ENCODE measurements around the gene FZD10.

The FZD10 gene

DNA sequence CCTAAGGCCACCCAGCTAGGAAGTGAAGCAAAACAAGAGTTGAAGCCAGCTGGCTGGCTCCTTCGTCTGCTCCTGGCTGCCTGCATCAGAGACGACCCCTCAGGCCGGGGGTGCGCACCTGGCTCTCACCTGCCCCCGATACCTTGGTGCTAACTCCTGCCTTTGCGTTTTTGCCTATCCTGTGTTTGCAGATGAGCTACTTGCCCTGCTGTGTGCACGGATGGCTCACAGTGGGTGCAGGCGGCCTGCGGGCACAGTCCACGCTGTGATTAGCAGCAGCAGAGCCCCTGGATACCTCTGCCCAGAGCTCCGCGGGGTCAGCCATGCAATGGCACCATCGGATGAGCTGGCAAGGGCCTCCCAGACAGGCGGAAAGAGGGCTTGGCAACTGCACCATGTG, 31.2 kb upstream of the FZD10 start:
- in situ Hi-C loops (cut with MboI; ENCODE audit: low sequenced_read_pairs) = no loop called here

DNA sequence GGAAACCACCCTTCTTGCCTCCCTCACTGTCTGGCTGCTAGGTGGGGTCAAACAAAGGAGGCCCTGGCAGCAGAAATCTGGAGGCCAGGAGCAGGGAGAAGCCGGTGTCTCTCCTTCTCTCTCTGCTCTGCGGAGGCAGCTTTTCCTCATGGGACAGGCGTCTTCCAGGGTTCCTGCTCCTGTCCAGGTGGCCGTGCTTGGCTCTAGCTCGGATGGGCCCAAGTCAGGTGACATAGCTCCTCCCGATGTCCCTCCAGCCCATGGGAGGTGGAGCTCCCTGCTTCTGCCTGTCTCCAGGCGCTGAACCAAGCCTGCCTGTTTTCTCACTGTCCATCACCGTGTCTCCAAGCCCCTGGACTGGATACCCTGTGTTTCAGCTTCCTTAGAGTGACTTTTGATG, 30.5 kb upstream of the FZD10 start:
- in situ Hi-C loops (cut with MboI; ENCODE audit: low sequenced_read_pairs) = no loop called here

DNA sequence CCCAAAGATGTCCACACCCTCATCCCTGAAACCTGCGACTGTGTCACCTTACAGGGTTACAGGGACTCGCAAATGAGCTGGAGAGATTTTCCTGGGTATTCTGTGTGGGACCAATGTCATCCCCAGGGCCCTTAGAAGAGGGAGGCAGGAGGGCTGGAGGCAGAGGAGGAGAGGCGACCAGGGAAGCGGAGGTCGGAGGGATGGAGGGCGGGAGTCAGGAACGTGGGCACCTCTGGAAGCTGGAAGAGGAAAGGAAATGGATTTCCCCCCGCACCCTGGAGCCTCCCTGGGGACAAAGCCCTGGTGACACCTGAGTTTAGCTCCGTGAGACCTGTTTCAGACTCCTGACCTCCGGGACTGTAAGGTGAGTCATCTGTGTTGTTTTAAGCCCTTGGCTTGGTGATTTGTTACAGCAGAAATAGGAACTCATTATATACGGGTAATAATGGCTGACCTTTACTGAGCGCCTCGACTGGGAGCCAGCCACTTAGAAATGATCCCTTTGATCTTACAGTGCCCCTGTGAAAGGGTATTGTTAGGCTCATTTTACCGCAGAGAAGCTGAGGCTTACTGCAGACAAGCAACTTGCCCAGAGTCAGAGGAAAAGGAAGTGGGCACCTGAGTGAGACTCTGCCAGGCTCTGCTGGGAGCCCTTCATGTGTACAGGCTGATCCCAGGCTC, 29.3 kb upstream of the FZD10 start:
- in situ Hi-C loops (cut with MboI; ENCODE audit: low sequenced_read_pairs) = no loop called here

DNA sequence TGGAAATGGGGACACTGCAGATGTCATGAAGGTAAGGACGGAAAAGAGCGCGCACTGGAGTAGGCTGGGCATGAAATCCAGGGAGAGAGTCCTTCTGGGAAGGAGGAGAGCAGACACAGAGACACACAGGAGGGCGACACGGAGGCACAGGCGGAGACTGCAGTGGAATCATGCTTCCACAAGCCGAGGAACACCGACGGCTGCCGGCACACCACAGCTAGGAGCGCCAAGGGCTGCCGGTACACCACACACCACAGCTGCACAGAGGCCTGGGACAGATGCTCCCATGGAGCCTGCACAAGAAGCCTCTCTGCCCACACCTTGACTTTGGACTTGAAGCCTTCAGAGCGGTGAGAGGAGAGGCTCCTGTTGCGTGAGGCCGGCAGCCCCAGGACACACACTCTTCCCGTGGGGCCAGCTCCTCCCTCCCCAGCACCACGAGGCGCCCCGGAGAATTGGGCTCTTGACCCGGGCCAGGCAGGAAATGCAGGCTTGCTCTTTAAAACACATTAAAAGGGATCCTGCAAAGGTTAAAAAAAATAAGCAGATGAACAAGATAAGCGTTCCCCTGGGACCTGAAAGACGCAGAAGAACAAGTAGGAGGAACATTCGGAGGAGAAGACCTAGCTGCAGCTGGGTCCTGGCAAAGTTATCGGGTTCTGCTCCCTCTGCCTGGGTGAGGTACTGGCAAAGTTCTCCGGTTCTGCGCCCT, 28.3 kb upstream of the FZD10 start:
- in situ Hi-C loops (cut with MboI; ENCODE audit: low sequenced_read_pairs) = no loop called here

DNA sequence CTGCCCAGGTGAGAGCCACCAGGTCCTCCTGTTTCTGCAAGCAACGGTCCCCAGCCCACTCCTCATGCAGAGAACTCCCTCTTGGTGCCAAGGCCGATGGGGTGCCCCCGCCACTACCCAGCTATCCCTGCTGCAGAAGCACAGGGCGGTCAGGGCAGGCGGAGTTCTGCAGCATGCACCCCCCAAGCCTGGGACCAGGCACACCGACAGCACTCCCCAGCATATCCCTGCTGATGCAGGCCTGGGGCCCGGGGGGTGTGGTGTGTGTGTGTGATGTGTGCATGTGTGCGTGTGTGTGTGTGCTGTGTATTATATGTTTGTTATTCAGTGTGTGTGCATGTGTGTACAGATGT, 27.7 kb upstream of the FZD10 start:
- in situ Hi-C loops (cut with MboI; ENCODE audit: low sequenced_read_pairs) = no loop called here

DNA sequence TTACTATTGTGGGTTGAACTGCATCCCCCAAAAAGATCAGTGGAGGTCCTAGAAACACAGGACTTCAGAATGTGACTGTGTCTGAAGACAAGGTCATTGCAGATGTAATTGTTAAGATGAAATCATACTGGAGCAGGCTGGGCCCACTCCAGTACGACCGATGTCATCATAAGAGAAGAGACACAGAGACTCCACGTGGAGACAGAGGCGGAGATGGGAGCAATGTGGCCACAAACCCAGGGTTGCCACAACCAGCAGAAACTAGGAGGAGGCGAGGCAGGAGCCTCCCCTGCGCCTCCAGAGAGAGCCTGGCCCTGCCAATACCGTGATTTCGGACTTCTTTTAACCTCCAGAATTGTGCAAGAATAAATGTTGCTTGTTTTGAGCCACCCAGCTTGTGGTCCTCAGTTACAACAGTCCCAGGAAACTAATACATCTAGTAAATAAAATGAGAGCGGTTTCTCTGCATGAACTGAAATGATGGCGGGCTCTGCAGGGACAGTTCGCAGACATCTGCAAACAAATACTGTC, 25.7 kb upstream of the FZD10 start:
- in situ Hi-C loops (cut with MboI; ENCODE audit: low sequenced_read_pairs) = no loop called here

DNA sequence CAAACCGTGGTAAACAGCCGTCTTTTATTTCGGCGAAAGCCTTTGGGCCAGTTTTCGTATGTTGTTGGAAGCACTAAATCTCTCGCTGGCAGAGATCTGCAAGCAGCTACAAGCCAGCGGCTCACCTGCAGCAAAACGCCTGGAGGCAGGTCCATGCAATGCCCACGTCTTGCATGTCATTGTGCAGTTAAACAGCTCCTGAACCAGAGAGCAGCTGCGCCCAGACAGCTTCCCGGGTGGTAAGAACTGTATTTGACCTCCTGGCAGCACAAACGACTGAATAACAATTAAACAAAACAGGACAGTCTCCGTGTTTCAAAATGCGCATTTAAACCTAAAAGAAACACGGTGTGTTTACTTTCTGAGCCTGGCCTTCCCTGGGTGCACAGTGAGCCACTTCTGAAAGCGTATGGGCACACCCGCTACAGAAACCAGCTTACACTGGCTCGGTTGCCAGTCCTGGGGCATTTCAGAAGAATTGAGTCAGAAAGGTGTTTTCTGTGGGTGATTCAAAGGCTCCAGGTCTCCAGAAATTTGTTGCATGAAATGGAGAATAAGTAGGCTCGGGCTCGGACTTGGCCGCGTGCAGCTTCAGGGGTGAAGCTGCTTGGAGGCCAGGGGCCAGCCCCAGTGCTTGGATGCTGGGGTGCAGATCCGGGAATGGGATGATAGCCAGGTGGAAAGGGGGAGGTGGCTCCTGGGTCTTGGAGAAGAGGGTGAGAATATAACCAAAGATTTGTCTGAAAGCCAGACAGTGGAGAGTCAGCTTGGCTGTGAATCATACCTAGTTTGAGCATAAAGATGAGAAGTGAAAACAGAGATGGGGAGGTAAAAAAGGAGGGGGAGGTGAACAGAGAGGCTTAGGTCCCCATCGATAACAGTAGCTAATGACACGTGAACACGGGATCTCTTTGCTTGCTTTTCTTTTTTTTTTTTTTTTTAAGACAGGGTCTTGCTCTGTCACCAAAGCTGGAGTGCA, 24.9 kb upstream of the FZD10 start:
- in situ Hi-C loops (cut with MboI; ENCODE audit: low sequenced_read_pairs) = no loop called here

DNA sequence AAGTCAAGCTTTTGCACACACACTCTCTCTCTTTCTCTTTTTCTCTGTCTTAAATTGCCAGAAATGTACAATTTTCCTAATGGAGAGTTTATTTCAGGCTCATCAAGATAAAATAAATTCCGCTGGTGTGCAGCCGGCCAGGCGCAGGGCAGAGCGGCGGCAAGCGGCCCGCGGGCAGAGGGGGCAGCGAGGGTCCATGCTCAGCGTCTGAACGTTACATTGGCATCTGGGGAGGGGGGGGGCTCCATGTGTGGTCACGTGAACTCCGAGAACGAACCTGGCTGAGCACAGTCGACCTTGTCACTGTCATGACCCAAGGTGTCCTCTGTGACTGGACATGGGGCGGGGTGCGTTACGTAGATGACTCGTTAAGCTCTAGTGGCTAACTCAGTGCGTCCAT, 23.8 kb upstream of the FZD10 start:
- in situ Hi-C loops (cut with MboI; ENCODE audit: low sequenced_read_pairs) = no loop called here

DNA sequence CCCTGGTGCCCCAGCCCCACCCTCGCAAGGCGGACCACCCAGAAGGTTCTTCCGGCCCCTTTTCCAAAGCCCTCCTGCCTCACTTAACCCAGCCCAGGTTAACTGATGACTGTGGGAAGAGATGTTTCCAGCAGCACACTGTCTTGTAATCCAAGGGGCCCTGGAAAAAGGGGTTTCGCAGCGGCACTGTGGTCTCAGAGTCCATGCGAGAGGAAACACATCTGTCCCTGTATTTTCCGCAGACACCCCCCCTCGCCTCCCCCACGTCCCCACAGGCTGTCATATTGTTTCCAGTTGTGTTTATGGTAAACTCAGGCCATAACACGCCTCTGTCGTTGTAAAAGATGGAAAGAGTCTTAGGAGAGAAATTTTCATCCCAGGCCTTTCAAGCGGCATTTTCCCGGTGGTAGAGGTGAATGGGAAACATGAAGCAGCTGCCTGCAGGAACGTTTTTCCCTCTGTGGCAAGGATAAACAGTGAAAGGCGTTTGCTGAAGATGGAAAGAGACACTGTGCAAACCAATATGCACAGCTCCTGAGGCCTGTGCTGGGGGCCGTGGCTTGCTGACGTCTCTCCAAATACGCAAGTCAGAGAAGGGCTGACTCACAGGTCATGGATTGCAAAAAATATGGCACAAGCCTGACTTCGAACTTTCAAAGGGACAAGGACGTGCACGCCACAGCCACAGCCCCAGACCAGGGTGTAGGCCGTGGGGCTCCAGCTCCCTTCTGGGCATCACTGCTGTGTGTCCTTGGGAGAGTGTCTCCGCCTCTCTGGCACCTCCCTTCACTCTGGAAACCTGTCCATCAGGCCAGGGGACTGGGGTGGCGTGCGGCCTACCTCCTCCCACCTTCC, 22.5 kb upstream of the FZD10 start:
- in situ Hi-C loops (cut with MboI; ENCODE audit: low sequenced_read_pairs) = no loop called here

DNA sequence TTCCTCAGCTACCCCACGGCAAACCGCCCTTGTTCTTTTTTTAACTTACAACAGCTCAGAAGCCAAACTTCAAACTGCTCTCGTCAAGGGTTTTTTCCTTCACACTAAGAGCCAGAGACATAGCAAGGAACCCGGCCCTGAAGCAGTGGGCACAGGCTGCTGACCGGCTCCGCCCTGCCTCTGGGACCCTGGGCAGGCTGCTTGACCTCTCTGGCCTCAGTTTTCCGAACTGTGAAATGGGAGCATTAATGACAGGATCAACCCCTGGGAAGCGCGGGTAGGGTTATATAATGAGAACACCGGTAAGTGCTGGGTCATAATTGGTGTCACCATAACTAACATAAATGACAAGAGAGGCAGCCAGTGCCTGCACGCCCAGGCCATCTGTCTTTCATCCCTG, 21.2 kb upstream of the FZD10 start:
- in situ Hi-C loops (cut with MboI; ENCODE audit: low sequenced_read_pairs) = no loop called here

DNA sequence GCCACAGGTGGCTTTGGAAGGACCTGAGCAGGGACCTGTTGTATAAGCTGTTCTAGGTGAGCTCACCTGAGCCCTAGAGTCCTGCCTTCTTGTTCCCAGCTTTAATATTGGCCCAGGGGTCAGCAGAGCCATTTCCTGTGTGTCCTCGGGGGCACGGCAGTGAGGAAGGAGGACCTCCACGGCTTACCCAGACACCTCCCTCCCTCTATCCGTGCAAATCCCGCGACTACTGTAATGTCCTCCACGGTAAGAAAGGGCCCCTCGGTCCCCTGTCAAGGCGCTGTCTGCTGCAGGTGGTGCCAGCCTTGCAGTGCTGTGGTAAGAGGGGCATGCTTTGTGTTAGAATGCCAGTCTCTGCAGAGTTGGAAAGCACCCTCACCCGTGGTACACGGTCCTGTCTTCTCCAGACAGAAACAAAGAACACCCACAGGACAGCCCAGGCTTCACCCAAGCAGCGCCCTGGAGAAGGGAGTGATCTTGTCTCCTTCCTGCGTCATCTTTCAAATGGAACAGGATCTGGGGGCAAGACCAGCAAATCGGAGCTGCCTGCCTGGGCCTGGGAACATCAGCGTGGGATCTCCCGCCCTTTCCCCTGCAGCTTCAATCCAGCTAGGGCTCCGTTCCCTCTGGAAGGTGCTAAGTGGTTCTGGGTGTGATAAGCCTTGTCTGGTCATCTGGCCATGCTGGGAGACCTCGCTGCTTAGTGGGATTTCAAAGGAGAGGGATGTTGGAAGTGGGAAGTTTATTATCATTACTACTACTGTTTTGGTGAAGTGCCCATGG, 20.2 kb upstream of the FZD10 start:
- in situ Hi-C loops (cut with MboI; ENCODE audit: low sequenced_read_pairs) = no loop called here

DNA sequence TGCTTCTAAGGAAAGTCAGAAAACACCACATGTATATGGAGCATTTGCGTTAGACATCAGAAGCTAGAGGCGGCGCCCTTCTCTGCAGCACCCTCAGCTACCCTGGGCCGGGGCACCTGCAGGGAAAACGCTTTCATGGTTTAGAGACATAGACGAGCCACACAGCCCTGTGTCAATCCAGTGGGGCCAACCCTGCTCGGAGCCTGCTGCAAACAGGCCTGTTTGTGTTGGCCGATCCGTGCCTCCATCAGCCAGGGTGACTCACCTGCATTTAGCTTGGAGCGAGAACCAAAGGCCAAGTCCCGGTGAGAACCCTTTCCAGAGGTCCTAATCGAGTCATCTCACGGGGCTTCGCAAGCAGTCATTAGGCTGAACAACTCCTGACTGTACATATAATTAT, 19.5 kb upstream of the FZD10 start:
- in situ Hi-C loops (cut with MboI; ENCODE audit: low sequenced_read_pairs) = no loop called here

DNA sequence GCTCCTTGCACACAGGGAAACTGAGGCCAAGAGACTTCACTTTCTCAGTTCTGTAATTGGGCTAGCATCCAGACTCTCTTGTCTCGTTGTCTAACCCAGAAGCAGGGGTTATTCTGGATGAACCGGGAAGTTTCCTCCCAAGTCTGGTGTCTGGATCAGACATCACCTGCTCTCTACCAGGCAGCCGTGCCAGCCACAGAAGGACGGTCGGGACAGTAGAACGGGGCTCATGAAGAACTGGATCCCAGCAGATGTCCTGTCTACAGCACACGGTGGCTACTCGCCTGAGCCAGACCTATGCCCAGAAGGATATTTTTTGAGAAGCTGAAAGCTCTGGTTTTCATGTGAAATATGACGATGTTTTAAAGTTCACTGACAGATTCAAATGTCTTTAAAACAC, 19.1 kb upstream of the FZD10 start:
- in situ Hi-C loops (cut with MboI; ENCODE audit: low sequenced_read_pairs) = no loop called here

DNA sequence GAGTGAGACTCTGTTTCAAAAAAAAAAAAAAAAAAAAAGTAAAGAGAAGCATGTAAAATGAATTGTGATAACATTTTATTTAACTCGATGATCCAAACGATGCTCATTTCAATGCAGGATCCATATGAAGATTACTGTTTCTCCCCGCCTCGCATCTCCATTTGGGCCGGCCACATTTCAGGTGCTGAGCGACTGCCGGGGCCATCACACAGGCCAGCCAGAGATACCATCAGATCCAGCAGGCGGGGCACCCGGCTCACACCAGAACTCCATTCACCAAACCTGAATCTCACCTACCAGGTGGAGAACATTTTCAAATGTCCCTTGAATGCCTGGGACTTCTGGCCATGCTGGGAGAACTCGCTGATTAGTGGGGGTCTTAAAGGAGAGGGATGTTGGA, 18.0 kb upstream of the FZD10 start:
- in situ Hi-C loops (cut with MboI; ENCODE audit: low sequenced_read_pairs) = no loop called here

DNA sequence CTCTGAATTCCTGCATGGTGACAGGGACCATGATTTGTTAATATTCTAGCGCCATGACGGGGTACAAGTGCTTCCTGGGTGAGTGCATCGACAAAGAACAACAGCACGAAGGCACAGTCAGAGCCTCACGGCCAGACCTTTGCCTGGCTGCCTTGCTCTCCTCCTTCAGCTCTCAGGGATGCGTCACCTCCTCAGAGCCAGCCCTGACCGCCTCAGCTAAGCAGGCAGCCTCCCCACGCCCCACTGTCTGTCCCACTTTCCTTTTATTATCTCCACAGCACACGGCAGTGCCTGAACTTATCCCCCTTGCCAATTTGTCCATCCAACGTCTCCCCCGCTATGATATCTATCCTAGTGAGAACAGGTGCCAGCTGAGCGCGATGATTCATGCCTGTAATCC, 16.5 kb upstream of the FZD10 start:
- in situ Hi-C loops (cut with MboI; ENCODE audit: low sequenced_read_pairs) = no loop called here

DNA sequence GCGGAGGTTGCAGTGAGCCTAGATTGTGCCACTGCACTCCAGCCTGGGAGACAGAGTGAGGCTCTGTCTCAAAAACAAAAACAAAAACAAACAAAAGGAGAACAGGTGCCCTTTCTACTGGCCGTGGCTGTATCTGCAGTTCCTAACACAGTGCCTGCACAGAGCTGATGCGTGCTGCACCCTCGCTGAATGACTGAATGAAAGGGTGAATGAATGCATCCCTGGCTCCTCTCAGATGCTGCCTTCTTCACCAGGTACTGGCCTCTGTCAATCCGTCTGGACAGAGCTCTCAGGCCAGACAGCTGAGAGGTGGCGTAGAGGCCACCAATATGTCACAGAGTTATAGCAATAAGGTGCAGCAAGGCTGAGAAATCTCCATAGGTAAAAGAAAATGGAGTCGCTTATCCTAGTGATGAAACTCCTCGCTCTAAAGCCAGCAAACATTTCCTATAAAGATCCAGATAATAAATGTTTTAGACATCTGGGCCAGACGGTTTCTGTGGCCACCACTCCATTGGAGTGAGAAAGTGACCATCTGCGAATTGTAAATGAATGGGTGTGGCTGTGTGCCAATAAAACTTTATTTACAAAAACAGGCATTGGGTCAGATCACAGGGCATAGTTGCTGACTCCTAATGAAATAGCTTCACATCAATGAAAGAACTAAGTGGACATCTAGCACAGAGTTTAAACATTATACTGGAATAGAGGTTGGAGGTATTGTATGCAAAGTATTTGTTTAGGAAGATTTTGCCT, 15.9 kb upstream of the FZD10 start:
- in situ Hi-C loops (cut with MboI; ENCODE audit: low sequenced_read_pairs) = no loop called here

DNA sequence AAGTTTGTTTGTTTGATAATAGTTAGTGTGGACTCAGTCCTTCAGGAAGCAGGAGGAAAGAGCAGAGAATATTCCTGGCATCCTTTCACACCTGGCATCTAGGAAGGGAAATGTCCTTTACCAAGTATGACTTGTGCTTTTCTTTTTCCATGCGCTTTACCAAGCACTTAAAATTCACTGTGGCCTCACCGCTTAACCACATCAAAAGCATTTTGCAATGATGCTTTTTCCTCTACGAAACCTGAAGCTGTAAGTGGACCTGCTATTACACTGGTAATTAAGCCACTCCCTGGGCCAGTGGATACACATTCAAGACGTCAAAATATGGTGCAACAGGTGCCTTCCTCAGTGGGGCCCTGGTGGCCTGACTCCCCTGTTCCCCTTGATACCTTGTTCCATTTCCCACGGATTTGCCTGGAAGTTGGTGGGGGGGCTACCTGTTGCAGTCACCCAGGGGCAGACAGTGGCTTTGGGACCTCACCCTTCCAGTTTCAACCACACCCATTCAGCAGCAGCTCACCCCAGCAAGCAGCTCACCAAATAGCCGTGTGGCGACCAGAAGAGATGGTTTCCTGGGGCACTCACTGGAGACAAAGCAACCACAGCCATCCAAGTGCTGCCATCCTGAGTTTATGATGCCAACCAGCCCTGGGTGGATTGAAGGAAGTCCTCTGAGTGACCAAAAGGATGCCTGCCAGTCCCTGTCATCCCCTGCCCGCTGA, 14.2 kb upstream of the FZD10 start:
- in situ Hi-C loops (cut with MboI; ENCODE audit: low sequenced_read_pairs) = no loop called here

DNA sequence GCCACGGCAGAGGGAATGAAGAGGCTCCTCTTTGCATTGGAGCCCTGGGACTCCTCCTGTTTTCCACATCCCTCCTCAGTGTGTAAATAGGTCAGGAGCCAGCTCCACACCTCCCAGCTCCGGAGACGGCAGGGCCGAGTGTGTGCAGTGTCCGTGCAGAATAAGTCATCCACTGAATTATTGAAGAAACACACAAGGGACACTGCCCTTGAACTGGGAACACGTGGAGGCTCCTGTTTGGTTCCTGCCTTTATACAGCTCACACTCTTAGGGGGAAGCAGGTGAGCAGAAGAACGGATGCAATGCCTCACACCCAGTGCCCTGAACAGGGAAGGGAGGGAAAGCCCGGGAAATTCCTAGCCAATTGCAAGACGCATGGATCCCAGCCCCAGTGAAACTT, 10.4 kb upstream of the FZD10 start:
- in situ Hi-C loops (cut with MboI; ENCODE audit: low sequenced_read_pairs) = no loop called here

All from hTERT RPE-1 (cell line).